SHP77 (cell line): Measurements from ENCODE around the gene MED9.
"Not testable (repeated sequence)": the region's sequence is repeated elsewhere in the genome, so short reads cannot be mapped to it uniquely, and the experiment has no call there.

ENCODE experiments used
- DNase-seq, 2 experiments: peaks; one replicate each; lab custom pipeline; 2025; lab: John Stamatoyannopoulos, UW

MED9 gene

DNA sequence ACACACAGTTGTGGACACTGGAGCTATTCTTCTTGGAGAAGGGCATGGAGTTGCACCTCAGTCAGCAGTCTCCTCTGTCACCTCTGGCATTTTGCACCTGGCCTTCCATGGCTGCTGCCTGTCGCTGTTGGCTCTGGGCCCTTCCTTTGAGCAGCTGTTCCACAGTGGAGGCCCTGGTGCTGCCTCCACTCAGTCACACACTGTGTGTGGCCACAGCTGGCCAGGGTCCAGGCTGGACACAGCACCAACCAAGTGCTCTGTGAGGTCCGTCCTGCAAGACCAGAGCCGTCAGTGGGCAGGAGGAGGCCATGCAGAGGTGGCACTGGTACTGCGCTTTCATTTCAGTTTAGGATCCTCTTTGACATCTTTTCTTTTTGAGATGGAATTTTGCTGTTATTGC, 21.6 kb upstream of the MED9 start:
- peak; percentile 96 for DNase-seq

DNA sequence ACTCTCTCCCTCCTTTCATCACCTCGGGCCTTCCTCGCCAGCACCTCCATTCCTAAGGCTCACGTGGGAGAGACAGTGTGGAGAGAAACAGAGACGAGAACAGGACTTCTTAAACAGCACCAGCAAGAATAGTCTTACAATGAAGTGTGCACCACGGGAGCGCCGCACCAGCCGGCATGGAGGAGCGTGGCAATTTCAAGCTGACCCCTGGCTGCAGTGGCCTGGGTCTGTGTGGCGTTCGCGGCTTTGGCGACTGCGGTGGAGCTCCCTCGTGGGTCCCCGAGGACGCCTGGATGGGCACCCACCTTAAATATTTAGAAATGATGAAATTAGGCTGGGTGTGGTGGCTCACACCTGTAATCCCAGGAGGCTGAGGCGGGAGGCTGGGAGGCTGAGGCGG, 20.5 kb upstream of the MED9 start:
- DNase-seq, result no peak

DNA sequence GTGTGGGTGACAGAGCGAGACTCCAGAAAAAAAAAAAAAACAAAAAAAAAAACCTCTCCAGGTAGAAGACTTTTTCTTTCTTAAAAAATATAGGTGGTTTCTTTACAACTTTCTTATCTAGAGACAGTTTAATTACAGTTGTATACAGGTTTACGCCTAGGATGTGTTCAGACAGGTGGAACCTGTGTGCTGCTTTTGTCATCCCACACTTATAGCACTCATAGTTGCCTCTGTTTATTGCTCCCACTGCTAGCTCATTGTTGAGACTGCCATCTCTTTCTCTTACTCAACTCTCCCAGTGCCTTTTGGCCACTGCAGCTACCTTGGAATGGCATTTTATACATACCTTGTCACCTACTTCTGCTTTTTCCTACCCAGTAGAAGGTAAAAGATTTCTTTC, 19.1 kb upstream of the MED9 start:
- DNase-seq, result no peak

DNA sequence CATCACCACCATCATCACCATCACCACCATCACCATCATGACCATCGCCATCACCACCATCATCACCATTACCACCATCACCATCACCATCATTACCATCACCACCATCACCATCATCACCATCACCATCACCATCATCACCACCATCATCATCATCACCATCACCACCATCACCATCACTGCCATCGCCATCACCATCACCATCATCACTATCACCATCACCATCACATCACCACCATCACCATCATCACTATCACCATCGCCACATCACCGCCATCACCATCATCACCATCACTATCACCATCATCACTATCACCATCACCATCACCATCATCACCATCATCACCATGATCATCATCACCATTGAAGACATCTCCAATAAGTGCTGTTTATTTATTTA, 16.8 kb upstream of the MED9 start:
- DNase-seq, result no peak

DNA sequence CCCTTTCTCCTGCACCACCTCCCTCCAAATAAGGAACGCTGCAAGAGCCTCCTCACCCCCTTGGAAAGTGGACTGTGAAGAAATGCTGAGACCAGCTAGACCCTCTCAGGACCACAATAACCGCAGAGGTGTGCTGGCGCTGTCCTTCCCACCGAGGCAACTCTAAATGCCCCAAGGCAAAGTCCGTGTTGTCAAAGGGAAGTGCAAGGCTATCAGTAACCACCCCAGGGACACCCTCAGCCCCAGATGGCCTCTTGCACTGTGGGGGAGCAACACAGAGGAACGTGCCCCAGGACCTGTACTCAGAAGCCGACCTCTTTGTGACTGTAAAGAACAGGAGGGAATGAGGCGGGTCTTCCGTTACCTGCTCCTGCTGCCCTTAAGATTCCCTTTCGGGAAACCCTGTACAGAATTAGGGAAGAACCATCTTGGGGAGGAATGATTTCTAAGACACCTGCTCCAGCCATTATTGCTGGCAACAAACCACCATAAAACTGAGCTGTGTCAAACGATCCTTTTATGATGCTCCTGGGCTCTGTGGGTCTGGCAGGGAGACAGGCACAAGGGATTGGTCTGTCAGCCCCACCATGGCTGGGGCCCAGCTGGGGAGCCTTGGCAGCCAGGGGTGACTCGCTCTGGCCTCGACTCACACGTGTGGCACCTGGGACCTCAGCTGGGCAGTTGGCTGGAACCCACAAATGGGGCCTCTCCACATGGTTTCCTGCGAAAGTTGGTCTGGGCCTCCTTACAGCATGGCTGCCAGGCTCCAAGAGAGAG, 14.6 kb upstream of the MED9 start:
- DNase-seq, result no peak

DNA sequence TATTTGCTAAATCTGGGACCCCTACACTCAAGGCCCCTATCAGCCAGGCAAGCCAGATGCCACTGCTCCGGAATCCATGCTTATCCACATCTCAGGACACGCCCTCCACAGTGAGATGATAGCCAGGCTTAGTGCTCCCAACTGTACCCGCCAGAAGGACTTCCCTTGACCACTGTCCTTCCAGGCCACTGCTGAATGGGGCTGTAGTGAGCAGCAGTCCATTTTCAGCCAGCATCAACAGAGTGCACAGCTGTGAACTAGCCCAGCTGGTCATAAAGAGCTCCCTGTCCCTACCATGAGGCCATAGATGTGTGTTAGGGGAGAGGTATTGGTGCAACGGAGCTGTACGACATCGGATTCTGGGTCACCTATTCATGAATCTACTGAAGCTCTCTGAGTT, 13.0 kb upstream of the MED9 start:
- no peak for DNase-seq

DNA sequence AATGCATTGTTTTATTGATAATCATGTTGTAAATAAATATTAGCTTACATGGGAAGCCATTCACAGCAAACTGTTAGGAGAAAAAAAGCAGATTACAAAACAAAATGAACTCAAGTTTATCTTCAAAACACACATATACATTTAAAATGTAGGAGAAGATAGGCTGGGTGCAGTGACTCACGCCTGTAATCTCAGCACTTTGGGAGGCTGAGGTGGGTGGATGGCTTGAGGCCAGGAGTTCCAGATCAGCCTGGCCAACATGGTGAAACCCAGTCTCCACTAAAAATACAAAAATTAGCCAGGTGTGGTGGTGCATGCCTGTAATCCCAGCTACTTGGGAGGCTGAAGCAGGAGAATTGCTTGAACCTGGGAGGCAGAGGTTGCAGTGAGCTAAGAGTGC, 10.9 kb upstream of the MED9 start:
- DNase-seq, result not testable (repeated sequence)

DNA sequence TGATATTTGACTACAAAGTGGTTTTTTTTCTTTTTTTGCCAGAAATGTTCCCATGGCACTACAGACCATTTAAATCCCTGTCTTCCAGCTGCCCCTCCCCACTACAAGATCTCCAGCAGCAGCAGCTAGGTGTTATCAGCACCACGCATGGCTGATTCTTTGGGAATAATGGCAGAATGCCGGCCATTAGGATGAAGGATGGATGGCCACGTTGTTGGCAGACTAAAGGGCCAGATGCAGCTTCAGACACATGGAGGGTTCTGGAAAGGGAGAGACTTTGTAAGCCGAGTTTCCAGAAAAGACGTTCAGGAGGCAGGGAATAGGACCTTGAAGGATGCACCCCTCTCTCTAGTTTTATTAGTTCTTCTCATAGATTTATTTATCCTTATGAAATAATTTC, 10.3 kb upstream of the MED9 start:
- no peak for DNase-seq

DNA sequence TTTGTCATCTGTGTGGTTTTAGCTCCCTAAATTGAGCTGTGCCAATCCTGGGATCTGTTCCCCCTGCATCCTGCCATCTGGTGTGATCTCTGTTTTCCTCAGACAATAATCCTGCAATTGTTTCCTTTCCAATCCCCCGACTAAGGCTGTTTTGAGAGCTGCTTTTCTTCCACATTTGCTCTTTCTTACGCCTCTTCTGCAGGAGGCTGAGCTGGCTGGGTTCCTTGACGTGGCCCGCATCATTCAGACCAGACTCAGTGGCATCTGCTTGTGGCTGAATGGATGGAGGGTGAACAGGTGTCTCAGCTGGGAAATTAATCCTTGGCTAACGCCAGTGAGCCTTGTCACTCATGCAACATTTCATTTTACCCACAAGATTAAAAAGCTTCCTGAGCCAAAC, 9.8 kb upstream of the MED9 start:
- no peak for DNase-seq

DNA sequence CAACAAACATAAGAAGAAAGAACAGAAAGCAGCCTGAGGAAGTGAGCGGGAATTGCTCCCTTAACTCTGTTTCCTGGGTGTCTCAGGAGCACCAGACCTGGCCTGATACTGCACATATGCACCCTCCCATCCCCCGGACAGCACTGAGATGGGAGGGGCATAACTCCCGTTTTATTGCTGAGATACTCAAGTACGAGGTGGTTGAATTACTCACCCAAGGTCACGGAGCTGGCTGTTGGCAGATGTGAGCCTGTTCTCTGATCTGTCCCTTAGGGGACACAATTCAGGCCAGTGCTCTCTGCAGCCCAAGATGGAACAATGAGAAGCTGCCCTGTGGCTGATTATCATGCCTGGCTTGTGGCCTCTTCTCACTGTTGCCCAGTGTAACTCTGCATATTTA, 9.1 kb upstream of the MED9 start:
- peak; percentile 77 to 87 for DNase-seq

DNA sequence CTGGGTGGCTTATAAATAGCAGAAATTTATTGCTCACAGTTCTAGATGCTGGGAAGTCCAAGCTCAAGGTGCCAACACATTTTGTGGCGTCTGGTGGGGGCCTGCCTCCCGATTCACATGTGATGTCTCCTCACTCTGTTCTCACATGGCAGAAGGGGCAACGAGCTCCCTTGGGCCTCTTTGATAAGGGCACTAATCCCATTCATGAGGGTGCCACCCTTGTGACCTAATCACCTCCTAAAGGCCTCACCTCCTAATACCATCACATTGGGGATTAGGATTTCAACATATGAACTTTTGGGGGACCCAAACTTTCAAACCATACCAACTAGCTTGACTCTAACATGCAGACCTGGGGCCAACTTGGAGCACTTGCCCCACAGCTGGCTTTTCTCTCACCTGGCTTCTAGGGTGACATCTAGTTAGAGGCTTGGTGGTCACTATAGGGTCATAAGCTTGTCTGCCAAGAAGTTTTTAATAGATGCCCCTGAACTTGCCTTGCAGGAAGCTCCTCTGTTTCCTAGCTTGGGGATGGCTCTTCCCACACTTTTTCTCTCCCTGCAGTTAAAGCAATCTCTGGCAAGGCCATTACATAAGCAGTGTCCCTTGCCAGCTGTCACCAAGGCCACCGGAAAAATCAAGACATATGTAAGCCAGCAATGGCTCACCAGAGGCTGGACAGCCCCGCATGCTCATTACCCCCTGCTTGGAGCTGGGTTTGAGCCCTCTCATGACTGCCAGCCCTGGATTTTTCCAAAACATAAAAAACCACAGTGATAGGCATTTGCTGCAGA, 8.4 kb upstream of the MED9 start:
- no peak for DNase-seq

DNA sequence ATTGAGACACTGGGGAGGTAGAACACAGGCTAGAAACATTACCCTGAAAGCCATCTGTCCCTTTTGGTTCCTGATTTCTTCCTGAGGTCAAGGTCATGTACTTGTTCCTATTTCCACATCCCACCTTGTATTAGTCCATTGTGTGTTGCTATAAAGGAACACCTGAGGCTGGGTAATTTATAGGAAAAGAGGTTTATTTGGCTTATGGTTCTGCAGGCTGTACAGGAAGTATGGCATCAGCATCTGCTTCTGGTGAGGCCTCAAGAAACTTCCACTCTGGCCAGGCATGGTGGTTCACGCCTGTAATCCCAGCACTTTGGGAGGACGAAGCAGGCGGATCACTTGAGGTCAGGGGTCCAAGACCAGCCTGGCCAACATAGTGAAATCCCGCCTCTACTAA, 7.4 kb upstream of the MED9 start:
- no peak for DNase-seq

DNA sequence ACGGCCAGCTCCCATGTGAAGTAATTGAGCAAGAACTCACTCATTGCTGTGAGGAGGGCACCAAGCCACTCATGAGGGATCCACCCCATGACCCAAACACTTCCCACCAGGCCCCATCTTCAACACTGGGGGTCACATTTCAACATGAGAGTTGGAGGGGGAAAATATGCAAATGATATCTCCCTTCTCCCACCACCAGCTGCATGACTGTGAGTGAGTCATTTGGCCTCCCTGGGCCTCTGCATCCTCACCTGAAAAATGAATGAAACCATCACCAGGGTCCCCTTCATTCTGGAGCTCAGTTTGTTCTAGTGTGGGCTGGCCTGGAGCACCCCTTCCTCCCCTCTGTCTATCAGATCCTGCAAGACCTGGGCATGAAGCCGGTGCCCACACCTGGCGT, 6.8 kb upstream of the MED9 start:
- DNase-seq, result no peak

DNA sequence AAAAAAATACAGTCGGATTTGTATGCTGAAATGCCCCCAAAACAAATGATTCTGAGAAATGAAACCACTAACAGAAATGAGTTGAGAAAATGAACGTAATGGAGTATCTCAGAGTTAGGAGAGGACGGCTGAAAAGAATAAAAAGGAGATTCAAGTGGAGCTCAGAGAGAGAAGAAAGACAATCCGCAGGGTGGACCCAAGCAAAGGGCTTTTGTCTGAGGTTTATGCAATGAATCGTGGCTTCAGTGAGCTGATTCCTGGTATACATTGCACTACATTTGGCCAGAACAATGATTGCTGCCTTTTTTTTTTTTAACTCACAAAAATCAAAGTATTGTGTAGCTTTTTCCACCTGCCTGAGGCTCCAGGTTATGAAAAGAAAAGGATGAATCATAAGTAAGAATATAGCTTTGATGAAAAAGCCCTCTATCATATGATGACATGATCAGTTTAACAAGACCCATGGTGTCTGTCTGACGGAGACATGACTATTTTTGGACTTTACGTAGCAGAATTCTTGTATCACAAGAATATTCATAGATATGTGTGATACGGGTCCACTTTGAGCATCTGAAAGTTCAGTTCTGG, 4.4 kb upstream of the MED9 start:
- DNase-seq, result no peak

DNA sequence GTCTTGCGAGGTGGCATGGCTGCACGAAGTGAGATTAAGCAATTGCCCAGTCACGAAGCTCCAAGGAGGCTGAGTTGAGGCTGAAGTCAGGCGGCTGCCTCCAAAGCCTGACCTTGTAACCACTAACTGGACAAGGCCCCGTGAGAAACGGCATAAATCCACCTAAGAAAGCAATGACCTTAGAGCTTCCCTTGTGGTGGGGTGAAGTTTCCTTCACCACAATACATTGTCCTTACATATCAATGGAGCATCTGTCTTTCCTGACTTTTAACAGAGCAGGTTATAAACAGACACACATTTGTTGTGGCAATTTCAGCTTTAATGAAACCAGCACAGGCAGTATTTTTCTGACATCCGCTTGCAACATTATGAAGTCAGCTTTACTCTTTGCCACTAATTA, 2.5 kb upstream of the MED9 start:
- DNase-seq, result no peak

DNA sequence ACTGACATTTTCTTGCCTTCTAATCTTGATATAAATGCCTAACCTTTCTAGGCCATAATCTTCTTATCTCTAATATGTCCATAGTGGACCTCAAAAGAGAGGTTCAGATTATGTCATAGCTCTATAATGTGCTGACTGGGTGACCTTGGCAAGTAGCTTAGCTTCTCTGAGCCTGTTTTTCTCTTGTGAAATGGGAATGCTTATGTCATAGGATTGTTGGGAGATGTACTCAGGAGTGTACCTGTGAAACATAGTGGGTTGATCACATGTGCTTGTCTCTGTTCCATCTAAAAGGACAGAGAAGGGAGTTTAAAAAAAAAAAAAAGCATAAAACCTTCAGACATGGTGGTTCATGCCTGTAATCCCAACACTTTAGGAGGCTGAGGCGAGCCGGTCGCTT, 2.4 kb downstream of the MED9 start:
- DNase-seq, result no peak

DNA sequence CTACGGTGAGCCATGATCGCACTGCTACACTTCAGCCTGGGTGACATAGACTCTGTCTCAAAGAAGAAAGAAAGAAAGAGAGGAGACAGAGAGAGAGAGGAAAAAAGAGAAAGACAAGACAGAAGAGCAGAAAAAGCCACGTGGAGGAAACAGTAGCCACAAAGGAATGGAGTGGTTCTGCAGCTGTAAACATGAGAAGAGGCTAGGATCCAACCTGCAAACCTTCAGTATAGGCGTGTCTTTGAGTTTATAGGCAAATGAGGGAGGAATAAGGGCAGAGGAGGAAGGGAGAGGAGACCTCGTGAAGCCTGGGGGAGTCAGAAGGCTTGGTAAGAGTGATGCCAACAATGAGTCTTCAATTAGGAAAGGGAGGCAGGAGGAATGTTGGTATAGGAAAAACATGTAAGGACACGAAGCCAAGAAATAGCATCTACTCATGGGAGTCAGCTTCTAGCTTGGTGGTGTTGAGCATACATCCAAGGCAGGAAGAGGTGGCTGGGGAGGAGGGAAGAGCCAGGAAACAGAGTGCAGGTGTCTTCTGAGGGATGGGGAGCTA, 3.9 kb downstream of the MED9 start:
- DNase-seq, result no peak

DNA sequence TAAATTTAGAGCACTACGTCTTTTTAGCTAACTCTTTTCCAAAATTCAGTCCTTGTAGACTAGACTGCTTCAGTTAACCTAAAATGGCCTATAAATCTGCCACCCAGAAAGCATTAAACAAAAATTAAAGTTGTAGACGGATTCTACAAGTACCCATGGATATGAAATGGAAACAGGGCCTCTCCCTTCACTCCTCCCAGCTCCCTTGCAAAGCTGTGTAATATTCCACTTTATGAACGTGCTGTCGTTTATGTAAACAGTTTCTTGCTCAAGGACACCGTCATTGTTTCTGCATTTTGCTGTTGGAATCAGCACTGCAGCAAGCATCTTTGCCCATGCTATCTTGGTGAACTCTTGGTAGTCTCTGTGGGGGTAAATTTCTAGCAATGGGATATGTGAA, 5.1 kb downstream of the MED9 start:
- DNase-seq, result no peak

DNA sequence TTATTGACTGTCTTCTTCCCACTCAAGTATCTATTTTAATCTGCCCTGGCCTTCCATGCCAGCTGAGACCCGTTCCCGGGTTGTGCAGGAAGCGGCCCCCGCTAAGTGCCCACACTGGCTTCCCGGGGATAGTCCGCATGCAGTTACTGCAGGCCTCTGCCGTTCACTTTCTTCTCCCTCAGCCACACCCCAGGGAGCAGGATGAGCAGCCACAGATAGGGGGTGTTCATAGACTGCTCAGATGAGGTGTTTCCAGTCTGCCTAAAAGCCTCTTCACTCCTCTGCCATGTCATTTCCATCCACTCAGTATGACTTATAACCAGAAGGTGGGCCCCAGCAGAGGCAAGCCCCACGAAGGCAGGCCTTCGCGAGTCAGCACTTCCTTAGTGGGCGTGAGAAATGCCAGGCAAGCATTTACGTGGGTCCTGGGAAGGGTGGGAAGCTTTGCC, 7.7 kb downstream of the MED9 start:
- no peak for DNase-seq

DNA sequence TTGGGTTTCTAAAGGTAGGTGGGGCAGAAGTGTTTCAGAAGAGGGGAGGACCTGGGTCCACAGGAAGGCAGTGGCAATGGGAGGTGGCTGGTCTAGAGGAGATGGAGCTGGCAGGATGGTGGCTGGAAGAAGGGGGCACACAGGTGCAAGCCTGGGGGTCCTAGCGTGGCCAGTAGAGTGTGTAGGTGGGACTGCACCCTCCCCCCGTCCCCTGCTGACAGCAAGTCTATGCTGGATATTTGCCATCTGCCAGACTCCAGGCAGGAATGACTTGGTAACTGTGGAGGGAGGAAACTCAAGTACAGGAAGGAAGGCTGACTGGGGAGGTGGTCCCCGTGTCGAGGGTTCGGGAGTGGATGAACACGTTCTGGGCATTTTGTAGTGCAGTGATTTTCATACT, 8.6 kb downstream of the MED9 start:
- DNase-seq, result no peak

DNA sequence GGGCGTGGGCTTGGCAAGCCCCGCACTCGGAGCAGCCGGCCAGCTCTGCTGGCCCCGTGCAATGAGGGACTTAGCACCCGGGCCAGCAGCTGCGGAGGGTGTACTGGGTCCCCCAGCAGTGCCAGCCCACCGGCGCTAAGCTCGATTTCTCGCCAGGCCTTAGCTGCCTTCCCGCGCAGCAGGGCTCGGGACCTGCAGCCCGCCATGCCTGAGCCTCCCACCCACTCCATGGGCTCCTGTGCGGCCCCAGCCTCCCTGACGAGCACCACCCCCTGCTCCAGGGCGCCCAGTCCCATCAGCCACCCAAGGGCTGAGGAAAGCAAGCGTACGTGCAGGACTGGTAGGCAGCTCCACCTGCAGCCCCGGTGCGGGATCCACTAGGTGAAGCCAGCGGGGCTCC, 9.6 kb downstream of the MED9 start:
- DNase-seq, result not testable (repeated sequence)

DNA sequence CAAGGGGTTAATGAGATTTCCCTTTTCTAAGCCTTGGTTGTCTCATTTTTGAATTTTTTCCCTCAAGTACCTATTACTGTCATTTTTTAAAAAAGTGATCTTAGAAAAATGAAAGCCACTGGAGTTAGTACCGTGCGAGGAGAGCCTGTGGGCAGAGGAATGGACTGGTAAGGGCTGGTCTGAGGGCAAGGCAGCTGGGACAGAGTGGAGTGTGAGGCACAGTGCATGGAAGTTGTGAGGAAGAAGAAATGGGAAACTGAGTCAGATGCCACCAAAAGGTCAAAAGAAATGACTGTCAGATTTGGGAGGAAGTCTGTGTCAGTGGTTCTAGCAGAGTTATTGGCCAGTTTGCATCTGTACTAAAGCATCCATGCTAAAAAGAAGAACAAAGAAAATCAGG, 11.2 kb downstream of the MED9 start:
- DNase-seq, result no peak

DNA sequence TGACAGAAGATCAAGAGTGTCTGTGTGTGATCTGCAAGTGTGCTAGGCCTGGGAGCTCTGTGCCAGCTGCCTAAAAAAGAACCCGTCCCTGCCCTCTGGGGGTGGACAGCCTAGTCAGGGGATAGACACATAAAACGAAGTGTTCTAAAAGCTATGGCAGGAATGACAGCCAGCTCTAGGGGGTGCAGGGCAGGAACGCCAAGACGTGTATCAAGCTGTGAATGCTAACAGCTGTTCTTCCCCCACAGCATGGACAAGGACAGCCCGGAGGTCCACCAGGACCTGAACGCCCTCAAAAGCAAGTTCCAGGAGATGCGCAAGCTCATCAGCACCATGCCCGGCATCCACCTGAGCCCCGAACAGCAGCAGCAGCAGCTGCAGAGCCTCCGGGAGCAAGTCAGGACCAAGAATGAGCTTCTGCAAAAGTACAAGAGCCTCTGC, 14.3 kb downstream of the MED9 start:
- no peak for DNase-seq
